ENCODE data around the gene SMAD4. TPM values are rescaled to one million over a fixed set of nuclear protein-coding genes. Genes with fewer than 3 reads are reported as not detected.

SMAD4 gene
- polyA plus RNA-seq, 3 donors, result 21.0 to 34.0 (median 29.1) TPM

DNA sequence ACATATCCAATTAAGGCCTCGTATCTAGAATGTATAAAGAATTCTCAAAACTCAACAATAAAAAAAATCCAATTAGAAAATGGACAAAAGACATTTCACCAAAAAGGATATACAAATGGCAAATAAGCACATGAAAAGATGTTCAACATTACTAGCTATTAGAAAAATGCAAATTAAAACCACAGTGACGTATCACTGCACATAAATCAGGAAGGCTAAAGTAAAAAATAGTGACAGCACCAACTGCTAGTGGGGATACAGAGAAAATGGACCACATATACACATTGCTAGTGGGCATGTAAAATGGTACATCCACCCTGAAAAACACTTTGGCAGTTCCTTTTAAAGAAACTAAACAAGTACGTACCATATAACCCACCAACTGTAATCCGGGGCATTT is 59.7 kb downstream of the SMAD4 start:
- no peaks in the 10 kb centered on the region for H3K79me2 ChIP-seq (ENCODE audit: insufficient read depth, low read length)
- no peak overlapping the region for H3K4me3 ChIP-seq (replicated peaks in 1 of 3; ENCODE audit: low read depth in 2 of 3, low read length in 3 of 3)
- TF ChIP-seq, protein P1, sequence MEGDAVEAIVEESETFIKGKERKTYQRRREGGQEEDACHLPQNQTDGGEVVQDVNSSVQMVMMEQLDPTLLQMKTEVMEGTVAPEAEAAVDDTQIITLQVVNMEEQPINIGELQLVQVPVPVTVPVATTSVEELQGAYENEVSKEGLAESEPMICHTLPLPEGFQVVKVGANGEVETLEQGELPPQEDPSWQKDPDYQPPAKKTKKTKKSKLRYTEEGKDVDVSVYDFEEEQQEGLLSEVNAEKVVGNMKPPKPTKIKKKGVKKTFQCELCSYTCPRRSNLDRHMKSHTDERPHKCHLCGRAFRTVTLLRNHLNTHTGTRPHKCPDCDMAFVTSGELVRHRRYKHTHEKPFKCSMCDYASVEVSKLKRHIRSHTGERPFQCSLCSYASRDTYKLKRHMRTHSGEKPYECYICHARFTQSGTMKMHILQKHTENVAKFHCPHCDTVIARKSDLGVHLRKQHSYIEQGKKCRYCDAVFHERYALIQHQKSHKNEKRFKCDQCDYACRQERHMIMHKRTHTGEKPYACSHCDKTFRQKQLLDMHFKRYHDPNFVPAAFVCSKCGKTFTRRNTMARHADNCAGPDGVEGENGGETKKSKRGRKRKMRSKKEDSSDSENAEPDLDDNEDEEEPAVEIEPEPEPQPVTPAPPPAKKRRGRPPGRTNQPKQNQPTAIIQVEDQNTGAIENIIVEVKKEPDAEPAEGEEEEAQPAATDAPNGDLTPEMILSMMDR (IDR thresholded peaks at IDR 0.05), result no peak
- no peaks in the 10 kb centered on the region for H3K4me1 Mint-ChIP-seq
- no peak overlapping the region for H3K27ac ChIP-seq (ENCODE audit: low read depth in 1 of 2, low read length in 2 of 2)
- peaks cover 22 to 28% of the 10 kb centered on the region in 2 donors for H3K36me3 Mint-ChIP-seq
- no peak overlapping the region for H3K4me2 ChIP-seq (replicated peaks; ENCODE audit: extremely low read depth, low read length, poor library complexity, severe bottlenecking)
- H3K9me3 ChIP-seq (replicated peaks in 1 of 2; ENCODE audit: control insufficient read depth in 1 of 2, insufficient read depth in 1 of 2, low read length in 2 of 2), result peaks cover 4 to 13% of the 10 kb centered on the region in 2 donors
- H3K27me3 ChIP-seq (ENCODE audit: control insufficient read depth in 2 of 2, insufficient read depth in 2 of 2, low read length in 2 of 2), result no peaks in the 10 kb centered on the region
- H3K9ac ChIP-seq (ENCODE audit: insufficient read depth, low read length, poor library complexity, severe bottlenecking), result no peak overlapping the region
- no peak for DNase-seq
- WGBS (ENCODE audit: insufficient coverage), result 100% methylated on average over 2 of the region's 4 CpGs
- H3K4me1 ChIP-seq (ENCODE audit: control insufficient read depth in 1 of 2, insufficient read depth in 2 of 2, low read length in 2 of 2), result no peaks in the 10 kb centered on the region
- H2AFZ ChIP-seq (ENCODE audit: insufficient read depth, low read depth, low read length, poor library complexity, severe bottlenecking), result no peak overlapping the region
- H4K20me1 ChIP-seq (ENCODE audit: insufficient read depth, low read length), result no peaks in the 10 kb centered on the region
- H3K27me3 Mint-ChIP-seq (ENCODE audit: low read depth in 3 of 3), result peaks cover 0 to 3% (median 2%) of the 10 kb centered on the region in 3 donors
- no peak overlapping the region for H3K4me3 Mint-ChIP-seq
- peaks cover 8 to 38% (median 22%) of the 10 kb centered on the region in 7 donors for H3K9me3 Mint-ChIP-seq
- H3K27ac Mint-ChIP-seq, result no peak overlapping the region
- intact Hi-C loops (cut with micrococcal nuclease), result no loop called here
- H3K36me3 ChIP-seq (replicated peaks in 1 of 2; ENCODE audit: control insufficient read depth in 1 of 2, insufficient read depth in 2 of 2, low read length in 2 of 2), result peaks cover 10 to 21% of the 10 kb centered on the region in 2 donors

DNA sequence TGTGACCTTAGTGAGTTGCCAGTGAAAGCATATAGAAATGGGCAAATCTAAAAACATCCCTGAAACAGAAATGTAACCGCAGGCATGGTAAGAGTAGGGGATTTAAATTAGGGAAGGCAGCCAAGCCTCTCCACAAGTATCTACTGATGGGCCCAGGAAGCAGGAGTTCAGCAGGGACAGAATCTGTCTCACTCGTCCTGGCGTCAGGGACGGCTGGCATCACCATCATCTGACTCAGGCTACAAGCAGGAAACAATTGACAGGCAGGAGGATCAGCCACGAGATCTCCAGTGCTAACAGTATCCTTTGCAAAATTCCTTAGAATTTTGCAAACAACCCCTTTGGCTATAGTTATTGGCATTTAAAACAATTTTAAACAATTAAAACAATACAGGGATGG is 61.3 kb downstream of the SMAD4 start:
- H3K36me3 ChIP-seq (replicated peaks in 1 of 2; ENCODE audit: control insufficient read depth in 1 of 2, insufficient read depth in 2 of 2, low read length in 2 of 2), result peaks cover 0 to 5% of the 10 kb centered on the region in 2 donors
- H3K27me3 Mint-ChIP-seq (ENCODE audit: low read depth in 3 of 3), result peaks cover 0 to 8% (median 5%) of the 10 kb centered on the region in 3 donors
- H3K27me3 ChIP-seq (ENCODE audit: control insufficient read depth in 2 of 2, insufficient read depth in 2 of 2, low read length in 2 of 2), result no peaks in the 10 kb centered on the region
- WGBS (ENCODE audit: insufficient coverage), result 91% methylated on average over 4 of the region's 5 CpGs
- H3K4me1 ChIP-seq (ENCODE audit: control insufficient read depth in 1 of 2, insufficient read depth in 2 of 2, low read length in 2 of 2), result no peaks in the 10 kb centered on the region
- H3K9ac ChIP-seq (ENCODE audit: insufficient read depth, low read length, poor library complexity, severe bottlenecking), result no peak overlapping the region
- no peak overlapping the region for H2AFZ ChIP-seq (ENCODE audit: insufficient read depth, low read depth, low read length, poor library complexity, severe bottlenecking)
- no peak overlapping the region for H3K27ac ChIP-seq (ENCODE audit: low read depth in 1 of 2, low read length in 2 of 2)
- H3K9me3 Mint-ChIP-seq, result peaks cover 8 to 33% (median 21%) of the 10 kb centered on the region in 7 donors
- H4K20me1 ChIP-seq (ENCODE audit: insufficient read depth, low read length), result no peaks in the 10 kb centered on the region
- intact Hi-C loops (cut with micrococcal nuclease), result no loop called here
- H3K9me3 ChIP-seq (replicated peaks in 1 of 2; ENCODE audit: control insufficient read depth in 1 of 2, insufficient read depth in 1 of 2, low read length in 2 of 2), result peaks cover 4 to 13% of the 10 kb centered on the region in 2 donors
- H3K4me3 ChIP-seq (replicated peaks in 1 of 3; ENCODE audit: low read depth in 2 of 3, low read length in 3 of 3), result no peak overlapping the region
- H3K4me1 Mint-ChIP-seq, result no peaks in the 10 kb centered on the region
- no peak overlapping the region for H3K4me3 Mint-ChIP-seq
- no peak overlapping the region for H3K4me2 ChIP-seq (replicated peaks; ENCODE audit: extremely low read depth, low read length, poor library complexity, severe bottlenecking)
- H3K79me2 ChIP-seq (ENCODE audit: insufficient read depth, low read length), result no peaks in the 10 kb centered on the region
- TF ChIP-seq, protein P1 (IDR thresholded peaks at IDR 0.05), result no peak
- DNase-seq, result no peak
- peaks cover 9 to 12% of the 10 kb centered on the region in 2 donors for H3K36me3 Mint-ChIP-seq
- H3K27ac Mint-ChIP-seq, result no peak overlapping the region
